LNCAP (cell line): ENCODE data around the gene TTC23L.

ENCODE experiments used
- CTCF ChIP-seq: fragments of 450-650 bp; IDR thresholded peaks from 2 replicates; pipeline ENCODE4 v1.5.1; 2017; ENCODE audit warnings: mild to moderate bottlenecking

Gene TTC23L

GRCh38 chr5:34835664-34836063 is 3.3 kb upstream of the TTC23L start:
- no peak for TF ChIP-seq CTCF

GRCh38 chr5:34841816-34842215 is 2.9 kb downstream of the TTC23L start:
- no peak for TF ChIP-seq CTCF

GRCh38 chr5:34842554-34842953 is 3.6 kb downstream of the TTC23L start:
- TF ChIP-seq CTCF: no peak

- no peak for TF ChIP-seq CTCF
Observed at GRCh38 chr5:34843497-34843896, 4.5 kb downstream of the TTC23L start.

- TF ChIP-seq CTCF: no peak
Observed at GRCh38 chr5:34844106-34844505, 5.1 kb downstream of the TTC23L start.

- TF ChIP-seq CTCF: no peak
Observed at GRCh38 chr5:34844999-34845398, 6.0 kb downstream of the TTC23L start.

GRCh38 chr5:34847056-34847455 is 8.1 kb downstream of the TTC23L start:
- TF ChIP-seq CTCF: no peak

- TF ChIP-seq CTCF: no peak
Observed at GRCh38 chr5:34847552-34847951, 8.6 kb downstream of the TTC23L start.
